Keratinocyte (primary cell): ENCODE data around the gene AMMECR1L. TPM values are rescaled to one million over a fixed set of nuclear protein-coding genes. Genes with fewer than 3 reads are reported as not detected.

ENCODE experiments used
- DNase-seq: peaks from one replicate; pipeline ENCODE4 v3.0.0-alpha.2; 2011; ENCODE audit warnings: low read depth, missing footprints, low spot score
- FAIRE-seq: peaks from 2 replicates; lab custom pipeline; 2011; peaks lifted over from hg19 to GRCh38; lab: Jason Lieb, UNC
- H2AFZ ChIP-seq: 2 replicates; pipeline ENCODE4 v1.6.0; 2012; ENCODE audit warnings: low read length, control low read depth, inconsistent platforms; ENCODE audit not compliant: control insufficient read depth
- H3K27ac ChIP-seq: 2 replicates; pipeline ENCODE4 v1.5.1; 2011; ENCODE audit warnings: low read length; ENCODE audit not compliant: control insufficient read depth, insufficient read depth
- H3K27me3 ChIP-seq: 3 replicates; pipeline ENCODE4 v1.6.0; 2011; ENCODE audit warnings: low read length; ENCODE audit not compliant: control insufficient read depth, insufficient read depth; ENCODE audit errors: extremely low read depth
- H3K36me3 ChIP-seq, 2 experiments: 2 replicates in 1 of 2; 3 replicates in 1 of 2; pipeline ENCODE4 v1.5.1; 2011; ENCODE audit warnings: low read length in 2 of 2, mild to moderate bottlenecking in 1 of 2; ENCODE audit not compliant: control insufficient read depth in 2 of 2, insufficient read depth in 2 of 2; ENCODE audit errors: extremely low read depth in 1 of 2
- H3K4me1 ChIP-seq: 3 replicates; pipeline ENCODE4 v1.5.1; 2011; ENCODE audit warnings: low read length; ENCODE audit not compliant: control insufficient read depth, insufficient read depth; ENCODE audit errors: extremely low read depth
- H3K4me2 ChIP-seq: 3 replicates; pipeline ENCODE4 v1.6.0; 2011; ENCODE audit warnings: low read depth, low read length; ENCODE audit not compliant: control insufficient read depth, insufficient read depth; ENCODE audit errors: extremely low read depth
- H3K4me3 ChIP-seq, 3 experiments: fragments of 200-600 bp in 1 of 3; sonication (generic) in 1 of 3; 2 replicates in 2 of 3; 3 replicates in 1 of 3; pipeline ENCODE4 v1.5.1; 2011 to 2016; ENCODE audit warnings: low read length in 3 of 3, mild to moderate bottlenecking in 3 of 3, control low read depth in 2 of 3, inconsistent platforms in 1 of 3, low read depth in 1 of 3, mixed read lengths in 1 of 3, mixed run types in 1 of 3, moderate library complexity in 1 of 3; ENCODE audit not compliant: control insufficient read depth in 2 of 3, insufficient read depth in 2 of 3; ENCODE audit errors: extremely low read depth in 1 of 3
- H3K79me2 ChIP-seq: 2 replicates; pipeline ENCODE4 v1.6.0; 2012; ENCODE audit warnings: low read length; ENCODE audit not compliant: control insufficient read depth, insufficient read depth
- H3K9ac ChIP-seq: 3 replicates; pipeline ENCODE4 v1.6.0; 2011; ENCODE audit warnings: low read length; ENCODE audit not compliant: control insufficient read depth, insufficient read depth; ENCODE audit errors: extremely low read depth
- H3K9me1 ChIP-seq: 3 replicates; pipeline ENCODE4 v1.6.0; 2011; ENCODE audit warnings: low read length; ENCODE audit not compliant: control insufficient read depth, insufficient read depth; ENCODE audit errors: extremely low read depth
- H3K9me3 ChIP-seq: 2 replicates; pipeline ENCODE4 v1.5.1; 2012; ENCODE audit warnings: low read depth, low read length; ENCODE audit not compliant: control insufficient read depth
- H4K20me1 ChIP-seq: 3 replicates; pipeline ENCODE4 v1.6.0; 2011; ENCODE audit warnings: low read length; ENCODE audit not compliant: control insufficient read depth, insufficient read depth; ENCODE audit errors: extremely low read depth
- CTCF ChIP-seq, 3 experiments: IDR thresholded peaks in 1 of 3; conservative IDR thresholded peaks in 1 of 3; optimal IDR thresholded peaks in 1 of 3; 2 replicates in 2 of 3; 3 replicates in 1 of 3; pipeline versions ENCODE3 to v1.5.1; 2011; ENCODE audit warnings: low read length in 3 of 3, mild to moderate bottlenecking in 3 of 3, moderate library complexity in 2 of 3, control low read depth in 1 of 3, inconsistent platforms in 1 of 3; ENCODE audit not compliant: insufficient read depth in 2 of 3; ENCODE audit errors: extremely low read depth in 1 of 3
- EZH2 ChIP-seq: IDR thresholded peaks from one replicate; pipeline ENCODE4 v1.6.1; 2012; ENCODE audit warnings: inconsistent platforms, mild to moderate bottlenecking, low read length, moderate library complexity
- dilution Hi-C: fragments of 300-500 bp; cut with MboI; formaldehyde crosslinking; loops from one replicate; pipeline ENCODE4 v1.7.0; 2020; ENCODE audit warnings: low sequenced_read_pairs; ENCODE audit not compliant: extremely low pct_ligation_motif_present
- polyA plus RNA-seq, 5 experiments: library from polyadenylated mRNA; depleted of rRNA in 3 of 5; stranded (reverse) in 3 of 5; stranded (forward) in 1 of 5; unstranded in 1 of 5; fragments of >200 nt; gene quantifications; 1 replicate in 1 of 5; 2 replicates in 3 of 5; 3 replicates in 1 of 5; pipeline versions ENCODE4 v1.2.1 to v1.2.3, GENCODE V29; 2011 to 2012; ENCODE audit warnings: missing spikeins in 2 of 5, low read depth in 1 of 5, low replicate concordance in 1 of 5

AMMECR1L gene
- polyA plus RNA-seq, 1 donor (not counting 4 experiments of a cell fraction or from before 2014, with no cell fraction given), result 16.8 TPM

- Histone ChIP-seq H3K27me3 (peaks cover 3% of the 10 kb centered on the region), H3K9ac (no peak overlapping the region), H3K4me1 (no peaks in the 10 kb centered on the region), H4K20me1 (no peaks in the 10 kb centered on the region), H3K27ac (no peak overlapping the region), H3K4me2 (no peak overlapping the region), H3K9me3 (peaks cover 12% of the 10 kb centered on the region), H3K9me1 (no peaks in the 10 kb centered on the region), H2AFZ (no peak overlapping the region), H3K36me3 (no peaks in the 10 kb centered on the region), H3K79me2 (no peaks in the 10 kb centered on the region), H3K4me3 (no peak overlapping the region)
- no peak for TF ChIP-seq CTCF (optimal IDR thresholded peaks at IDR 0.05 in 1 of 3, IDR thresholded peaks at IDR 0.05 in 1 of 3, conservative IDR thresholded peaks at IDR 0.05 in 1 of 3; ENCODE audit: extremely low read depth in 1 of 3, insufficient read depth in 2 of 3, low read length in 3 of 3)
- TF ChIP-seq EZH2, result no peak
- no peak for FAIRE-seq
- dilution Hi-C loops, result no loop called here
- DNase-seq, result no peak
These were observed 66.8 kb downstream of the AMMECR1L start for GRCh38 chr2:127818794-127819425.

GRCh38 chr2:127818241-127818640 is 67.5 kb downstream of the AMMECR1L start:
- no peaks in the 10 kb centered on the region for H3K79me2 ChIP-seq
- dilution Hi-C loops, result no loop called here
- H3K4me2 ChIP-seq, result no peak overlapping the region
- no peak for TF ChIP-seq CTCF (optimal IDR thresholded peaks at IDR 0.05 in 1 of 3, IDR thresholded peaks at IDR 0.05 in 1 of 3, conservative IDR thresholded peaks at IDR 0.05 in 1 of 3; ENCODE audit: extremely low read depth in 1 of 3, insufficient read depth in 2 of 3, low read length in 3 of 3)
- TF ChIP-seq EZH2, result no peak
- H2AFZ ChIP-seq, result no peak overlapping the region
- H3K36me3 ChIP-seq, result no peaks in the 10 kb centered on the region
- no peak overlapping the region for H3K4me3 ChIP-seq
- H4K20me1 ChIP-seq, result no peaks in the 10 kb centered on the region
- H3K4me1 ChIP-seq, result no peaks in the 10 kb centered on the region
- peaks cover 12% of the 10 kb centered on the region for H3K9me3 ChIP-seq
- H3K27me3 ChIP-seq, result peaks cover 3% of the 10 kb centered on the region
- H3K27ac ChIP-seq, result no peak overlapping the region
- FAIRE-seq, result no peak
- no peak for DNase-seq
- H3K9me1 ChIP-seq, result no peaks in the 10 kb centered on the region
- no peak overlapping the region for H3K9ac ChIP-seq
